H1 (cell line): ENCODE data around the gene PRRG2. TPM values are rescaled to one million over a fixed set of nuclear protein-coding genes. Genes with fewer than 3 reads are reported as not detected.

Source experiments
- CEBPB ChIP-seq: IDR thresholded peaks from 2 replicates; pipeline ENCODE4 v1.6.1; 2012; ENCODE audit warnings: low read depth, low read length
- CHD7 ChIP-seq: fragments of 300-600 bp; sonication (generic); IDR thresholded peaks from 2 replicates; pipeline ENCODE4 v1.7.1; 2012; ENCODE audit warnings: low read length, moderate library complexity, mild to moderate bottlenecking, inconsistent platforms; ENCODE audit not compliant: insufficient replicate concordance
- CTBP2 ChIP-seq: IDR thresholded peaks from 2 replicates; pipeline ENCODE4 v1.7.0; 2011; ENCODE audit warnings: borderline replicate concordance, mild to moderate bottlenecking, moderate library complexity, mixed read lengths, low read length; ENCODE audit not compliant: insufficient read depth, insufficient read length
- KDM5A ChIP-seq: fragments of 200-600 bp; IDR thresholded peaks from 2 replicates; pipeline ENCODE4 v1.7.1; 2012; ENCODE audit warnings: mild to moderate bottlenecking, low read length, inconsistent platforms, mixed read lengths
- MAFK ChIP-seq: IDR thresholded peaks from 2 replicates; pipeline ENCODE4 v1.6.1; 2012; ENCODE audit warnings: low read depth, mild to moderate bottlenecking, improper control_type of control experiment, low read length
- RFX5 ChIP-seq: IDR thresholded peaks from 2 replicates; pipeline ENCODE4 v1.6.1; 2011; ENCODE audit warnings: low read depth, low read length, improper control_type of control experiment, borderline replicate concordance
- SAP30 ChIP-seq: fragments of 300-600 bp; sonication (generic); IDR thresholded peaks from 2 replicates; pipeline ENCODE4 v1.7.1; 2012; ENCODE audit warnings: low read length, moderate library complexity, mild to moderate bottlenecking, inconsistent platforms; ENCODE audit not compliant: insufficient read depth, insufficient replicate concordance
- SRF ChIP-seq: IDR thresholded peaks from 2 replicates; pipeline ENCODE4 v1.6.1; 2011; ENCODE audit warnings: mild to moderate bottlenecking, low read depth, low read length, moderate library complexity
- polyA plus RNA-seq, 7 experiments: library from polyadenylated mRNA; depleted of rRNA in 3 of 7; stranded (reverse) in 5 of 7; unstranded in 2 of 7; fragments of >200 nt in 5 of 7; fragments of 200-250 nt in 2 of 7; gene quantifications; 1 replicate in 5 of 7; 2 replicates in 1 of 7; 4 replicates in 1 of 7; pipeline versions ENCODE4 v1.2.1 to v1.2.3, GENCODE V29; 2011 to 2013; ENCODE audit warnings: missing spikeins in 2 of 7, mixed read lengths in 2 of 7
- total RNA-seq: library from RNA; stranded (reverse); fragmentation: NEBNext Ultra II Directional; extraction: Animal tissue kit (Norgen Biotek cat#: 25700); gene quantifications from 2 replicates; pipeline ENCODE4 v1.2.1, GENCODE V29; 2021

The PRRG2 gene
- total and polyA plus RNA-seq, 2 of the 8 experiments (the other 6 are each of a cell fraction or from before 2014, with no cell fraction given), result 4.1 to 5.6 TPM

- no peak for TF ChIP-seq CHD7
- no peak for TF ChIP-seq KDM5A
- no peak for TF ChIP-seq RFX5
- no peak for TF ChIP-seq MAFK
- TF ChIP-seq SRF, result no peak
- no peak for TF ChIP-seq CEBPB
- TF ChIP-seq SAP30, result no peak
- TF ChIP-seq CTBP2, result no peak
These were observed 1.9 kb upstream of the PRRG2 start (continued) for GRCh38 chr19:49579193-49579592.
